ENCODE results near the gene SH3RF2. TPM values are rescaled to one million over a fixed set of nuclear protein-coding genes. Genes with fewer than 3 reads are reported as not detected.

Gene SH3RF2
- total RNA-seq, result under 0.01 and 0.28 TPM in 2 replicates

DNA sequence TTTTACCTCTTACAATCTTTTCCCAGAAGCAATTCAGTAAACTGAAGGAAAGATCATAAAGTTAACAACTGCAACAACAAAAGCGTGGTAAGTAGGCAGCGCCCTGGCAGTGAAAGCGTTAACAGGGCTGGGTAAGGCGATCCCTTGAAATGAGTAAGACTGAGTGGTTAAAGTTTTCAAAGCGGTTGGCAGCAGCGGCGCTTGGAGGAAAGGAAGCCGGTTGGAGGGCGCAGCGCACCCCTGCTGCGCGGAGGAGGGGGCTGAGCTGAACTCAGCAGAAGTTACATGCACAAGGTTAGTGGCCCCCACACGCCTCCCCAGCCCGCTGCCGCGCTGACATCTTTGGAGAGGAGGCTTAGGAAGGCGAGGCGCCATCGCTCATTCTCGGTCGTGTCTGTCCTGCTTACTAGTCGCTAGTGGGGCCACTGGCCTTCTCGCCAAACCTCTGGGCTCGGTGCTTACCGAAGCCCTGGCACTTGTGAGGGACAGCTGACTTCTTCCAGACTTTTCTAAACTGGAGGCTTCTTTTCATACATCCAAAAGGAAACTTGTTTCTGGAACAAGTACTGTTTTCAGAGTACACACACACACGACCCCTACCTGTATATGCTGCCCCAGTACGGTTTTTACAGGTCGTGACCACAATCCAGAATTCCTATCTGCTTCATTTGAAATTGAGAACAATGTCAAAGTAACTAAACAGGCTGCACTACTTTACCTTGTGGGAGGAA is at the start of gene SH3RF2:
TSS of gene SH3RF2 (plus strand) at position 178 of the 731 bp plus-strand sequence. CDS start 1,351 bp downstream, outside the sequence.

GRCh38 chr5:146105477-146105876 is 169.1 kb downstream of the SH3RF2 start, which contains the start of gene PLAC8L1:
TSS of gene PLAC8L1 (minus strand) at chr5:146105577. CDS start at chr5:146104311, 1,266 bp downstream.

Other genes starting within 250 kb of the SH3RF2 start
- gene PRELID2, start 101.2 kb upstream of the SH3RF2 start, total RNA-seq, result 10.7 and 16.9 TPM in 2 replicates
- not detected in 2 replicates for gene GRXCR2, start 63.6 kb upstream of the SH3RF2 start, total RNA-seq
- gene PLAC8L1, start 169.0 kb downstream of the SH3RF2 start, total RNA-seq, result 0.18 TPM in 1 of 2 replicates, not detected in the other
- gene LARS1, start 246.1 kb downstream of the SH3RF2 start, total RNA-seq, result 142 and 147 TPM in 2 replicates

Measured in smooth muscle cell of bladder (primary cell).